HL-60 (cell line): Measurements from ENCODE around the gene RGP1.

Experiments
- GABPA ChIP-seq: IDR thresholded peaks from 2 replicates; pipeline ENCODE4 v1.6.1; 2012; ENCODE audit warnings: low read depth
- POLR2AphosphoS5 ChIP-seq: IDR thresholded peaks from 2 replicates; pipeline ENCODE4 v1.6.1; 2012; ENCODE audit warnings: low read depth
- SPI1 ChIP-seq: IDR thresholded peaks from 2 replicates; pipeline ENCODE4 v1.6.1; 2012; ENCODE audit warnings: low read depth, mild to moderate bottlenecking, borderline replicate concordance
- TF ChIP-seq, protein P1 (sequence below): IDR thresholded peaks from one replicate; pipeline ENCODE4 v1.5.1; 2011; ENCODE audit warnings: low read length, control low read depth, inconsistent platforms; ENCODE audit not compliant: insufficient read depth
- TF ChIP-seq, protein P2 (sequence below): IDR thresholded peaks from 2 replicates; pipeline ENCODE4 v1.6.1; 2012; ENCODE audit warnings: low read depth; ENCODE audit not compliant: insufficient replicate concordance

DNA sequence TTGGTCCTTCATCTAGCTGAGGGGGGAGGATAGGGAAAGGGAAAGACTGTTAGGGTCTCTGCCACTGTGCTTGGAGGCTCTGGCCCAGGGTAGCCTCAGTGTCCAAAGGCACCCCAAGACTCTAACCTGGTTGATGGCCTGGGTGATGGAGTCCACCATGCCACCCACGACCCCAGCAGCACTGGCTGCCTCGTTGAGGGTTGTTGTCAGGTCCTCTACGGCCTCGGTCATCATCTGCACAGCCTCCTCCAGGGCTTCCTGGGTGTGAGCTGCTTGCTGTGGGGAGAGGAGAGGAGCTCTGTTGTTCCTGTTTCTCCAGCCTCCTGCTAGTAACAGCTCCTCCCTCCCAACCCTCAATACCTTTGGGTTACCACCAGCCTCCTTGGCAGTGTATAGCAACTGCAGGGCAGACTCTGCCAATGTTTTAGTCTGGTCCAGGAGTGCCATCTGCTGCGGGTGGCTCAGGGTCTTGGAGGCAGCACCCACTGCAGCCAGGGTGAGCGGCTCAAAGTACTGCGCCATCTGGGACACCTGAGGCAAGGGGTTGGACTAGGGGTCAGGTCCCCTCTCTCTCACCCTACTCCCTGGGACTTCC, 43.2 kb upstream of the RGP1 start:
- TF ChIP-seq, protein P1, sequence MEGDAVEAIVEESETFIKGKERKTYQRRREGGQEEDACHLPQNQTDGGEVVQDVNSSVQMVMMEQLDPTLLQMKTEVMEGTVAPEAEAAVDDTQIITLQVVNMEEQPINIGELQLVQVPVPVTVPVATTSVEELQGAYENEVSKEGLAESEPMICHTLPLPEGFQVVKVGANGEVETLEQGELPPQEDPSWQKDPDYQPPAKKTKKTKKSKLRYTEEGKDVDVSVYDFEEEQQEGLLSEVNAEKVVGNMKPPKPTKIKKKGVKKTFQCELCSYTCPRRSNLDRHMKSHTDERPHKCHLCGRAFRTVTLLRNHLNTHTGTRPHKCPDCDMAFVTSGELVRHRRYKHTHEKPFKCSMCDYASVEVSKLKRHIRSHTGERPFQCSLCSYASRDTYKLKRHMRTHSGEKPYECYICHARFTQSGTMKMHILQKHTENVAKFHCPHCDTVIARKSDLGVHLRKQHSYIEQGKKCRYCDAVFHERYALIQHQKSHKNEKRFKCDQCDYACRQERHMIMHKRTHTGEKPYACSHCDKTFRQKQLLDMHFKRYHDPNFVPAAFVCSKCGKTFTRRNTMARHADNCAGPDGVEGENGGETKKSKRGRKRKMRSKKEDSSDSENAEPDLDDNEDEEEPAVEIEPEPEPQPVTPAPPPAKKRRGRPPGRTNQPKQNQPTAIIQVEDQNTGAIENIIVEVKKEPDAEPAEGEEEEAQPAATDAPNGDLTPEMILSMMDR: no peak
- TF ChIP-seq POLR2AphosphoS5: no peak
- TF ChIP-seq, protein P2, sequence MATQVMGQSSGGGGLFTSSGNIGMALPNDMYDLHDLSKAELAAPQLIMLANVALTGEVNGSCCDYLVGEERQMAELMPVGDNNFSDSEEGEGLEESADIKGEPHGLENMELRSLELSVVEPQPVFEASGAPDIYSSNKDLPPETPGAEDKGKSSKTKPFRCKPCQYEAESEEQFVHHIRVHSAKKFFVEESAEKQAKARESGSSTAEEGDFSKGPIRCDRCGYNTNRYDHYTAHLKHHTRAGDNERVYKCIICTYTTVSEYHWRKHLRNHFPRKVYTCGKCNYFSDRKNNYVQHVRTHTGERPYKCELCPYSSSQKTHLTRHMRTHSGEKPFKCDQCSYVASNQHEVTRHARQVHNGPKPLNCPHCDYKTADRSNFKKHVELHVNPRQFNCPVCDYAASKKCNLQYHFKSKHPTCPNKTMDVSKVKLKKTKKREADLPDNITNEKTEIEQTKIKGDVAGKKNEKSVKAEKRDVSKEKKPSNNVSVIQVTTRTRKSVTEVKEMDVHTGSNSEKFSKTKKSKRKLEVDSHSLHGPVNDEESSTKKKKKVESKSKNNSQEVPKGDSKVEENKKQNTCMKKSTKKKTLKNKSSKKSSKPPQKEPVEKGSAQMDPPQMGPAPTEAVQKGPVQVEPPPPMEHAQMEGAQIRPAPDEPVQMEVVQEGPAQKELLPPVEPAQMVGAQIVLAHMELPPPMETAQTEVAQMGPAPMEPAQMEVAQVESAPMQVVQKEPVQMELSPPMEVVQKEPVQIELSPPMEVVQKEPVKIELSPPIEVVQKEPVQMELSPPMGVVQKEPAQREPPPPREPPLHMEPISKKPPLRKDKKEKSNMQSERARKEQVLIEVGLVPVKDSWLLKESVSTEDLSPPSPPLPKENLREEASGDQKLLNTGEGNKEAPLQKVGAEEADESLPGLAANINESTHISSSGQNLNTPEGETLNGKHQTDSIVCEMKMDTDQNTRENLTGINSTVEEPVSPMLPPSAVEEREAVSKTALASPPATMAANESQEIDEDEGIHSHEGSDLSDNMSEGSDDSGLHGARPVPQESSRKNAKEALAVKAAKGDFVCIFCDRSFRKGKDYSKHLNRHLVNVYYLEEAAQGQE: no peak
- no peak for TF ChIP-seq SPI1
- TF ChIP-seq GABPA: no peak
